Adipose tissue (tissue), 3 donors: ENCODE results near the gene EVA1B. TPM values are rescaled to one million over a fixed set of nuclear protein-coding genes. Genes with fewer than 3 reads are reported as not detected.

Experiments
- H3K27ac ChIP-seq: one replicate; pipeline ENCODE4 v1.5.1; 2013; ENCODE audit warnings: low read depth, low read length
- WGBS, 3 donors: extraction: QIAGEN DNeasy Blood & Tissue Kit; methylation state at CpG; one replicate each; pipeline ENCODE4 v1.1.7; 2013; 5-methylcytosine and 5-hydroxymethylcytosine counted together
- polyA plus RNA-seq, 3 donors: library from polyadenylated mRNA; stranded (reverse); fragments of 200-250 nt; gene quantifications; one replicate each; pipeline ENCODE4 v1.2.3, GENCODE V29; 2013
- donor health status: healthy with polysubstance abuse.
- donor health status: Bipolar disorder and iron deficiency.
- donor health status: healthy.

Gene EVA1B
- polyA plus RNA-seq, 3 donors: 11.5 to 46.7 (median 25.3) TPM

DNA sequence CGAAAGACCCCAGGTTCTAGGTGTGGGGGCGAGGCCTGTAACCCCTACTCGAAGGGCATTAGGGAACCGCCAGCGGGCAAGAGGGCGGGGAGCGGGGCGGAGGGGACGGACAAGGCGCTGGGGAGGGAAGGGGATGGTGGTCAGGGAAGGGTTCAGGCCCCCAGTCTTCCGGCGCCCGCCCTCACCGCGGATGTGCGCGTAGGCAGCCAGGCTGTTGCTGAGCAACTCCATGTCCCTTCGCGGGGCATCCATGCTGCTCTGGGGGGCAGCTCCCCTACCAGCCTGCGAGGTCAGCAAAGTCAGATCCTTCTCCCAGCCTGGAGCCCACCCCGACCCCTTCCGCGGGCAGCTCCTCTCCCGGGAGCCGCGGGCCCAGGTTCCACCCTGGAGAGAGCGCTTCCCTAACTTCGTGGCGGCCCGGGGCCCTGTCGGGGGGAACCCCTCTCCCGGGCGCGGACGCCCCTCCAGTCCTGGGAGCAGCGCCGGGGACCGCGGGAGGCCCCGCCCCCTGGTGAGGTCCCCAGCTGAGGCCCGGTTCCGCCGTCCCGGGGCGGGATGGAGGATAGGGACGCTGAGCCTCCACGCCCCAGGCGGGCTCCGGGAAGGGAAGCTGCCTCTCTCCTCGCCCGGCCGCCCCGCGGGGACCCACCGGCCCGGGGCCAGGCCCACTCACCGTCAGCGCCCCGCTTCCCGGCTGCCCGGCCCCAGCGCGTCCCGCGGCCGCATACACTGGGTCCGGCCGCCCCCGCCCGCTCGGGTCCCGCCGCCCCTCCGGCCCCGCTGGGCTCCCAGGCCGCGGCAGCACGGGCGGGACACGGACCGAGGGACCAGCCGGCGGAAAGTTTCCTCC lies 434 bp downstream of the EVA1B start:
- WGBS, 3 donors: 2 to 15% (median 3%) methylated on average over 59 to 81 of the region's 83 CpGs
- H3K27ac ChIP-seq: no peak overlapping the region

DNA sequence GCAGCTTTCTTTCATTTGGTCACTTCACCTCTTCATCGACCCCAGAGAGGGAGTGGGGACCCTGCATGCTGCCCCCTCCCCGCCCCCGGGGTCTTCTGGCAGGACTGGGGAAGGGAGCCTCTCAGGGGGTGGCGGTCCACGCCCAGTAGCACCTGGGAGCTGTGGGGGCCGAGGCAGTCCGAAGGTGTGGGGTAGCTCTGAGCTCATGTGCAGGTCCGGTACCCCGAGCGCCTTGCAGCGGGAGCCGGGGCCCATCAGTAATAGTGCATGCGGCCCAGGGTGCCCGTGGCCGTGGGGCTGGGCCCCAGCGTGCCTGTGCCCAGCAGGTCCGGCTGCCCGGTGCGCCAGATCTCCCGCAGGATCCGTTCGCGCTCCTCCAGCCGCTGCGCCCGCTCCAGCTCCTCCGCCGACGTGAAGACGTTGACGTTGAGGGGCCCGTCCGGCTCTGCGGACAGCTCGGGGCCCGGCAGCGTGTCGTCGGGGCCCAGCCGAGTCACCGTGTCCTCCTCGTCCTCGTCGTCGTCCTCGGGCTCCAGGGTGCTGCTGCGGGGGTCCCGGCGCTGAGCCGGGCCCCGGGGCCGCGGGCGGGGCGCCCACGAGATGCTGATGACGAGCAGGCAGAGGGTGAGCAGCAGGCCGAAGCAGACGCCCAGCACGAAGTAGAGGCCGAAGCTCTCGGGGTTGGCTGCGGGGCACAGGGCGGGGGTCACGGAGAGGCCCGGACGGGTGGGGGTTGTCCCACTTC lies 1.2 kb downstream of the EVA1B start:
- no peak overlapping the region for H3K27ac ChIP-seq
- 43 to 70% (median 47%) methylated on average over 60 to 67 of the region's 67 CpGs for WGBS, 3 donors

DNA sequence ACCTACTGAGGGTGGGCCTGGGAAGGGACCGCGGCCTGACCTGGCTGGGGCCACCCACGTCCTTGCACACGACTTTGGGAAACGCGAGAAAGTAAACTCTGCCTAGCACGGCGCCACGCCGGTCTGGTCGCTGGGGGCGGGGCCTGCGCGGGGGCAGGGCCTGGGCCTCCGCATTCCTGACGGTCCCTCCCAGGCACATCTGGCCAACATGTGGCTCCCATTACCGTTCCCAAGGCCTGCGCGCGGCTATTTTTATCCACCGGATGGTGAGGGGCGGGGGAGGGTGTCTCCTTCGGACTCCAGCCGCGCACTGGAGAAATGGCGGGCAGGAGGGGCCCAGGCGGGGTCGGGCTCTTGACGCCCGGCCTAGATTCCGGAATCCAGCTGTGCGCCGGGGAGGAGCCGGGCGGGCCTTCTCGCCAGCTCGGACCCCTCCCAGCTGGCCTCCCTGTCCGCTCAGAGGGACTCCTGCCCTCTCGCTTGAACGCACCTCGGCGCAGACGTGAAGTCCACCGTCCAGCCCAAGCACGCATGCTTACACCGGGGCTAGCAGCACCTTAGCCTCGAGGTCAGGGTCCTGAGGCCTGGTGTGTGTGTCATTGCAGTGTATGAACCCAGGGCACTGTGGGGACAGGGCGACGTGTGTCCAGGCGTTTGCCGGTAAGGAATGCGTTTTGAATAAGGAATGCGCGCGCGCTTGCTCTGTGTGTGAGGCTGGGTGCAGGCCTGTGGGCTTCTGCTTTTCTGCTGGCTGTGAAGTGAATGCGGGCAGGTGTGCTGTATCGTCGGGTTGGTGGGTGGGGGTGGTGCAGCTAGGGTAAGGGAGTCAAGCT lies 2.1 kb downstream of the EVA1B start:
- 29 to 42% (median 31%) methylated on average over 58 to 59 of the region's 59 CpGs for WGBS, 3 donors
- H3K27ac ChIP-seq: no peak overlapping the region

DNA sequence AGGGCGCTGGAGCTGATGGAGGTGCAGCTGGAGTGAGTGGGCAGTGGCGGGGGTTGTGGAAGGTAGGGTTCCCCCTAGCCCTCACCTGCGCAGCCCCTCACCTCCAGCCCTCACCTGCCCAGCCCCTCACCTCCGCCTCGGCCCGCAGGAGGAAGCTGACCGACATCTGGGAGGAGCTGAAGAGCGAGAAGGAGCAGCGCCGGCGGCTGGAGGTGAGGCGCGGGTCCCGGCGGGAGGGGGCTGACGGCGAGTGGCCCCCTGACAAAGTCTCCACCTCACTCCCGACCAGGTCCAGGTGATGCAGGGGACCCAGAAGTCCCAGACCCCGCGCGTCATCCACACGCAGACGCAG lies 2.7 kb downstream of the EVA1B start:
- WGBS, 3 donors: 9 to 31% (median 19%) methylated on average over 23 of the region's 23 CpGs
- H3K27ac ChIP-seq: no peak overlapping the region

DNA sequence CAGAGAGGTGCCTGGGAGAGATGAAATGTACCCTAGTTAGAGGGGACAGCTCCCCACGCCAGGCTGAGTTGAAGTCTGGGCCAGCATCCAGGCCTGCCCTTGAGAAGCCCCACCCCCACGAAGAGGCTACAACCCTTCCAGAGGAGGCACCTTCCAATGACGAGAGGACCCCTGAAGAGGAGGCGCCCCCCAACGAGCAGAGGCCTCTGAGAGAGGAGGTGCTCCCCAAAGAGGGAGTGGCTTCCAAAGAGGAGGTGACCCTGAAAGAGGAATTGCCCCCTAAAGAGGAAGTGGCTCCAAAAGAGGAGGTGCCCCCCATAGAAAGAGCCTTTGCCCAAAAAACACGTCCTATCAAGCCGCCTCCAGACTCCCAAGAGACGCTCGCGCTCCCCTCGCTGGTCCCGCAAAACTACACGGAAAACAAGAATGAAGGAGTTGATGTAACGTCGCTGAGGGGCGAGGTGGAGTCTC lies 3.1 kb downstream of the EVA1B start:
- 29 to 47% (median 35%) methylated on average over 16 of the region's 16 CpGs for WGBS, 3 donors
- H3K27ac ChIP-seq: no peak overlapping the region

DNA sequence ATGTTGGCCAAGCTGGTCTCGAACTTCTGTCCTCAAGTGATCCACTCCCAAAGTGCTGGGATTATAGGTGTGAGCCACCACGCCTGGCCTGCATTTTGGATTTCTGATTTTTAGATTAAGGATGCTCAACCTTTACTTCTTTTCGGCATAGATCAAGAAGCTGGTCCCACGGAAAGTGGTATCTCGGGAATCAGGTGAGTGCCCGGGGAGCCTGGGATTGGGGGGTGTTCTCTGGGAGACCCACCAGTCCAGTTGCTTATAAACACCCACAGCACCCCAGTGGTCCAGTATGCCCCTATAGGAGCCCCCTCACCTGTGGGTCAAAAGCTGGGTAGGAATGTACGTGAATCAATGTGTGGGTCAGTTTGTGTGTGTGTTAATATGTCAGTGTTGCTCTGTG lies 14.0 kb downstream of the EVA1B start:
- 95 to 97% (median 96%) methylated on average over 7 of the region's 7 CpGs for WGBS, 3 donors
- no peak overlapping the region for H3K27ac ChIP-seq

DNA sequence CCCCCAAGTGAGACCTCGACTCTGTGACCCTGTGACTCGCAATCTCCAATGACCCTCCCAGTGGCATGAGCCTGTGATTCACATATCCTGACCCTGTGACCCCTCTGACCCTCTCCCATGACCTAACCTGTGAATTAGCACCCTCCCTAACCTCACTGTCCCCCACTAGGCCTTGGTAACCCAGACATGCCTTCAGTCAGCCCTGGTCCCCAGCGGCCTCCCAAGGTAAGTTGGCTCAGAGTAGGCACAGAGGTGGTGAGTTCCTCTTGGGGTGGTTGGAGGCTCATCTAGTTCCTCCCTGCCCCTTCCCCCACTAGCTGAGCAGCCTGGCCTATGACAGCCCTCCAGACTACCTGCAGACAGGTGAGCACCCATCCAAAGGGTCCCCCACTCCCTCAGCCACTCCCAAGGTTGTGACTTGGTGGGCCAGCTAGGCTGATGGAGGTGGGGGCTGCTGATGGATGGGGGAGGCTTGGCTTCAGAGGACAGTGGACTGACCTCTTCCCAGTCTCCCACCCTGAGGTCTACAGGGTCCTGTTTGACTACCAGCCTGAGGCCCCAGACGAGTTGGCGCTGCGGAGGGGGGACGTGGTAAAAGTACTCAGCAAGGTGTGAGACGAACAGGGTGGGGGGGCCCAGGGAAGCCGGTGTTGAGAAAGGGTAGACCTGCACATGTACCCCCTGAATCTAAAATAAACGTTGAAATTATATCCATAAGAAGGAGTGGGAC lies 15.7 kb downstream of the EVA1B start:
- 82 to 90% (median 85%) methylated on average over 9 to 10 of the region's 10 CpGs for WGBS, 3 donors
- H3K27ac ChIP-seq: no peak overlapping the region

DNA sequence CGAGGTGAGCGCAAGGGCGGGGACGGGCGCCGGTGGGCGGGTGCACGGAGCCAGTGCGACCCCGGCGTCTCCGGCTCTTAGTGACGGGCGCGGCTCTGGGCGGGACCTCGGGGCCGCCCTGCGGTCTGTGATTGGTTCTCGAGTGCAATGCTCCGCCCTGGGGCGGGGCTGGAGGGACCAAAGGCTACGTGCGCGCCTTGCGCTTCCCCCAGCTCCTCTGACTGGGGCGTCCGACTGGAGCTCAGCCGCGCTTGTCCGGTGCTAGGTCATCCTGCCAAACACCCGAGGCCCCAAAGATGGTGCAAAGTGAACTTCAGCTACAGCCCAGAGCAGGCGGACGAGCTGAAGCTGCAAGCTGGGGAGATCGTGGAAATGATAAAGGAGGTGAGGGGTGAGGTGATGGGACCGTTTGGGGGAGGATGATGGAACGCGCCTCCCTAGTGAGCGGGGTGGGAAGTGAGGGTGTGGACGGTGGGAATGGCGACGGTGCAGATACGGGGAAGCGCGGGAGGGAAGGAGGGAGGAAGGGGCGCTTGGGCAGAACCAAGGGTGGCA lies 16.5 kb downstream of the EVA1B start:
- no peak overlapping the region for H3K27ac ChIP-seq
- whole genome bisulfite sequencing, 3 donors: 1% methylated on average over 44 to 46 of the region's 46 CpGs

DNA sequence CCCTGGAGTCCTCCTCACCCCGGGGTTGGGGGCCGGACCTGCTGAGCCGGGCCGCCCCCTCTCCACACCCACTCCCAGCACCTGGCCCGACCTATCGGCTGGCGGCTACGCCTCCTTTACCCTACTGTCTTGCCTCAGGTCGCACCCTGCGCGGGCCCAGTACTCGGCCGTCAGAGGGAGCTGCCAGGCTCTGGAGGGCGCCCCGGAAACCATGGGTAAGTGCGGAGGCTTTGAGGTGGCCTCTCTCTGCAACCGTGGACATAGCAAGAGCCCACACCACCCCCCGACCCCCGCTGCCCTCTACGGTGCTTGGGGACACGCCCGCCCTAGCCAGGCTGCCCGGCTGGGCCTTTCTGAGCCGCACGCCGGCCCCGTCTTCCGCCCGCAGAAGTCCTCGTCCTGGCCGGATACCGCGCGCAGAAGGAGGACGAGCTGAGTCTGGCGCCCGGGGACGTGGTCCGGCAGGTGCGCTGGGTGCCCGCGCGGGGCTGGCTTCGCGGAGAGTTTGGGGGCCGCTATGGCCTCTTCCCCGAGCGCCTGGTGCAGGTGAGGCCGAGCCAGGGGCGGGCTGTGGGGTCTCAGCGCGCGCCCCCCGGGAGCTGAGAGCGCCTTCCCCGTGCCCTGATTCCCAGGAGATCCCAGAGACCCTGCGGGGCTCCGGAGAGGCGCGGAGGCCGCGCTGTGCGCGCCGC lies 17.1 kb downstream of the EVA1B start, which contains the start of gene SH3D21:
TSS of gene SH3D21 (plus strand) at position 159 of the 692 bp plus-strand sequence. CDS start at position 212, 53 bp downstream.
- H3K27ac ChIP-seq: no peak within 1 kb of the TSS
- 2 to 5% (median 4%) methylated on average over 46 to 65 of the region's 65 CpGs for WGBS, 3 donors

DNA sequence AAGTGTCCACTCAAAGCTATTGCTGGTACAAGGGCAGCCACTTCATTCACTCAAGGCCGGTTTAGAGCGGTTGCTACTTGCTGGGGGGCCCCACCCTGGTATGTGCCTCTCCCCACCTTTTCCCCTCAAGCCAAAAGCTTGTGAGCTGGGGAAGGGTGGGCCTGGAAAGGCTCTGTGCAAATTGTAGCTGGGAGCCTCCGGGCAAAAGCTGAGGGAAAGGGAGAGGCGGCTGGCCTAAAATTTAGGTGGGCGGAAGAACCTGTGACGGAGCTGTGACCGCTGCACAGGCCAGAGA lies 17.6 kb downstream of the EVA1B start:
- WGBS, 3 donors: 55 to 87% (median 68%) methylated on average over 3 to 7 of the region's 7 CpGs
- no peak overlapping the region for H3K27ac ChIP-seq

DNA sequence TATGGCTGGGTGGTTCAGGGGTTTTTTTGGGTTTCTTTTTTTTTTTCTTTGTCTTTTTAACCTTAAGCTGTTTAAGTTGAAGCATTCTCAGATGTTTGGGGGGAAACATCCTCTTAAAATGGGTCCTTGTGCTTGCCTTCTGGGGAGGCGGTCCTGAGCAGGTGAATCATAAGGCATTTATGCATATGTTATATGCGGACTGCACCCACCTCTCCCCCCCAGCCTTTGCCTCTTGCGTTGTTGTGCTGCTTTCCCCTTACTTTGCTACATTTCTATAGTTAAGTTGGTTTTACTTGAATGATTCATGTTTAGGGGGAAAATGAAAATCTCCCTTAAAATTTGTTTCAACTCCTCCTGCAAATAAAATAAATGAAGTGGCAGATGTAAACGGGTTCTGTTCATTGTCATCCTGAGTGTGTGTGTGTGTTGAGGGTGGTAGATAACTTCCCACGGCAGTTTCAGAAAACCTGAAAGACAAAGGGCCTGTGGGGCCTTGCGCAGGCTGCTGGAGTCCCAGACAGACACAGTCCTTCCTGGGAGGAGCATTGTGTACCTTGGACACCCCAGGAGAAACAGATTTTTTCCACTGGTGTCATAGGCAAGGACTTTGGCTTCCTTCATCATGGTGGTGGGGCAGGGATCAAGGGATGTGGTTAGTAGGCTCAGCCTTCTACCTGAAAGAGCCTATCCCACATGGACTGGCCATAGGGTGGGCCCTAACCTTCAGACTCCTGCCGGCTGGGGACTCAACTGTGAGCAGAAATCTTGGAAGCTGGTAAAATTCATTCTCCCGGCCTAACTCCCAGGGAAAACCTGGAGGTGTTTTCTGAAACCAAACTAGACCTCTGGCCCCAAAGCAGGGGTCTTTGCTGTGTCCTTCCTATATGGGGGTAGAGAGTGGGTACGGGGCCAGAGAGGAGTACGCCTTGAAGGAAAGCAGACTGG lies 18.2 kb downstream of the EVA1B start:
- H3K27ac ChIP-seq: no peak overlapping the region
- 78 to 83% (median 82%) methylated on average over 10 of the region's 10 CpGs for WGBS, 3 donors

DNA sequence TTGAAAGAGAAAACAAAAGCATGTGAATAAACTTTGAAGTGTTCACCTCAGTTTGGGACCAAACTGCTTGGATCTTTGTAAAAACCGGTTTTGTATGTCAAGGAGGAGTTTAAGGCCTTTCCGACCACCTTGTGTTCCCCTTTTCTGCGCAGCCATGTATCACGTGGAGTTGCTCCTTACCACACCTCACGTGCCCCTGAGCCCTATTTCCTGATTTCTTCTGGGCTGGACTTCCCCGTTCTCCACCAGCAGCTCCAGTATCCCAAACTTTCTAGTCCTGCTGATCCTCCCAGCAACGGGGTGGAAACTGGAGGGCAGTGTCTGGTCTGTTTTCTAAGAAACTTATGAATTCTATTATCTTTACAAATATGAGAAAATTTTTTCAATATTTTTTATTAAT lies 18.9 kb downstream of the EVA1B start:
- H3K27ac ChIP-seq: no peak overlapping the region
- WGBS, 3 donors: 49 to 82% (median 69%) methylated on average over 7 of the region's 7 CpGs

DNA sequence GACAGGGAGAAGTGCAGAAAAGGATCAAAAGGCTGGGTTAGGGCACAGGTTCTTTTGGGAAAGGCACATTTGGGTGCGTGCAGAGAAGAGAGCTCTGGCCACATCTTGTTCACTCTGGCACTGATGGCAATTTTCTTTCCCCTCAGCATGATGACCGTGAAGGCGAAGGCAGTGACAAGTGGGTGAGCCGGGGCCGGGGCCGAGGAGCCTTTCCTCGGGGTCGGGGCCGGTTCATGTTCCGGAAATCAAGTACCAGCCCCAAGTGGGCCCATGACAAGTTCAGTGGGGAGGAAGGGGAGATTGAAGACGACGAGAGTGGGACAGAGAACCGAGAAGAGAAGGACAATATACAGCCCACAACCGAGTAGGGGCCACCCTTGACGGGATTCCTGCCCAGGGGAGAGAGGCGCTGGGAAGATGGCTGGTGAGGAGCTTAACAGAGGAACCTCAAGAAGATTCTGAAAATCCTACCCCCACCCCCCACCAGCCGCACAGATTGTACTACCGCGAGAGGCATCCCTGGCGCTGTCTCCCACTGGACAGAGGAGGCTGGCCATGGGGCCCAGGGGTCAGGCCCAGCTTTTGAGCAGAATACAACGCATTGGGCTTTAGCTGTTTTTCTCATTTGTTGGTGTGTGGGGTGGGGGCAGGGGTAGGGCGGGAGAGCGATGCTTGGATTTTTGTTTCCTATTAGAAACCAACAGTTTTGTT lies 19.6 kb downstream of the EVA1B start:
- 91 to 94% (median 94%) methylated on average over 23 of the region's 23 CpGs for WGBS, 3 donors

DNA sequence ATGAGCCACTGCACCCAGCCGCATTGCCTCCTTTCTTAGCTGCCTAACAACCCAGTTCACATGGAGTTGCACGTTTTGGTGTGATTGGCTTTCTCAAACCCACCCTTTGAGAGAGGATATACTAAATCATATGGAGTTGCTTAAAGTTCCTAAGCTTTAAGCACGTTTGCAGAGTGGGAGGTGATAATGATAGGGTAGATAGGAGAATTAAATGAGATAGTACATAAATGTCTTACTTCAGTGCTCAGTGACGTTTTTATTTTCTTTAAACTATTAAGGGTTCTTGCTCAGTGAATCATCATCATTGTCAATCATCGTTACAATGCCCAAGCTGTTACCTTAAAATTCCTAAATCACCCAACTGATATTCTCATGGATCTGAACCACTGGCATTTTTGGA lies 20.2 kb downstream of the EVA1B start:
- 69 to 80% (median 79%) methylated on average over 5 of the region's 5 CpGs for WGBS, 3 donors
- no peak overlapping the region for H3K27ac ChIP-seq

More for the DNA sequence above, 19.6 kb downstream of the EVA1B start:
- no peak overlapping the region for H3K27ac ChIP-seq

DNA sequence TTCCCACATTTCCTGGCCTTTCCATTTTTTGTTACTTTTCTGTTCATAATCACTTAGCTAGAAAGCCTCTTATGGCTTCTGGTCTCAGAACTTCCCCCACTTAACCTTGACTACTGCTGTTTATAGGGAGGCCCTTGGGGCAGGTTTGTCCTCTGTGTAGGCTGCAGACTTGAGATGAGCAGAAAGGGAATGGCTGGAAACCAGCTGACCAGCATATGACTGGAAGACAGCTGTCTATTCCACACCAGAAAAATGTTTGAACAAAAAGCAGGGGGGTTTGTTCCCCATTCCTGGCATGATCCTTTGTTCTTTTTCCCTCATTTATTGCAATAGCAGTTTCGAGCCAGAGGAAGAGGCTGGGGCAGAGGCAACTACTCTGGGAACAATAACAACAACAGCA lies 22.2 kb downstream of the EVA1B start:
- no peak overlapping the region for H3K27ac ChIP-seq
- 63 to 77% (median 74%) methylated on average over 1 of the region's 1 CpG for WGBS, 3 donors

DNA sequence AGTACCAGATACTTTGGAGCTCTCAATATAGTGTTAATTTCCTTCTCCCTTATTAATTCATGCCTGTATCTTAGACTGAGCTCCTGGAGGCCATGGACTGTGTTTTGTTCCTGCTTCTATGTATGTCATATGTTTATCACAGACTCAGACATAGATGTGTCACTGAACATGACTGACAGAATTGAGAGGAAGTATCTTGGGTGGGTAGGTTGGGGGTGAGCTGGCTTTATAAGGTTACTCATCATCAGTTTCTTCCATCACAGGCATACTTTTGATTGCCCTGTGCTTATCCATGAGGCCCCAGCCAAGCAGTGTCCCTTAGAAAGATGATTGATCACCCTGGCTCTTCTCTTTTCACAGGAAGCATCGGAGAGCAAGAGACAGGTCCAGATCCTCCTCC lies 22.9 kb downstream of the EVA1B start:
- no peak overlapping the region for H3K27ac ChIP-seq
- 65 to 92% (median 86%) methylated on average over 1 of the region's 1 CpG for WGBS, 3 donors
